Activated CD8-positive, alpha-beta T cell treated with anti-CD3 and anti-CD28 coated beads for 36 hours (primary cell): ENCODE measurements around the gene ATXN7. TPM values are rescaled to one million over a fixed set of nuclear protein-coding genes. Genes with fewer than 3 reads are reported as not detected.

Source experiments
- ATAC-seq: fragments of 200-7000 bp; cut with Tn5 transposase; one replicate; pipeline ENCODE4 v1.10.0; 2021; ENCODE audit warnings: mild to moderate bottlenecking, moderate library complexity
- CTCF ChIA-PET: fragments of 350-600 bp; sonication (Branson Sonifier 250); formaldehyde crosslinking; loops from one replicate; lab custom pipeline; 2021; ENCODE audit warnings: antibody characterized with exemption; lab: Charles Lee
- POLR2A ChIA-PET: fragments of 350-600 bp; sonication (Branson Sonifier 250); formaldehyde crosslinking; loops from one replicate; lab custom pipeline; 2021; ENCODE audit warnings: antibody characterized with exemption; lab: Charles Lee
- DNase-seq: peaks from one replicate; pipeline ENCODE4 v3.0.0-alpha.2; 2020
- H3K27ac Mint-ChIP-seq: one replicate; pipeline ENCODE4 v1.8.0; 2021; ENCODE audit warnings: mild to moderate bottlenecking, mixed read lengths
- H3K27me3 Mint-ChIP-seq: one replicate; pipeline ENCODE4 v1.8.0; 2021; ENCODE audit warnings: mixed read lengths
- H3K36me3 Mint-ChIP-seq: one replicate; pipeline ENCODE4 v1.8.0; 2021; ENCODE audit warnings: low read depth, mixed read lengths
- H3K4me1 Mint-ChIP-seq: one replicate; pipeline ENCODE4 v1.8.0; 2021; ENCODE audit warnings: low read depth, mixed read lengths
- H3K4me3 Mint-ChIP-seq: one replicate; pipeline ENCODE4 v1.8.0; 2021; ENCODE audit warnings: mild to moderate bottlenecking, moderate library complexity, mixed read lengths
- H3K9me3 Mint-ChIP-seq: one replicate; pipeline ENCODE4 v1.8.0; 2021; ENCODE audit warnings: mixed read lengths
- intact Hi-C: fragments of 100-400 bp; cut with micrococcal nuclease; formaldehyde crosslinking; loops from one replicate; pipeline ENCODE4 v1.10.0; 2022
- total RNA-seq, 2 experiments: library from RNA; stranded (reverse); gene quantifications; one replicate each; pipeline ENCODE4 v1.2.3, GENCODE V29; 2021
- TF ChIP-seq, protein P1 (sequence below): fragments of 200-600 bp; IDR thresholded peaks from one replicate; pipeline ENCODE4 v1.8.0; 2022; ENCODE audit warnings: antibody characterized with exemption, mild to moderate bottlenecking

Gene ATXN7
- total RNA-seq, 2 experiments from 2014 or later, result 22.5 to 25.9 TPM

DNA sequence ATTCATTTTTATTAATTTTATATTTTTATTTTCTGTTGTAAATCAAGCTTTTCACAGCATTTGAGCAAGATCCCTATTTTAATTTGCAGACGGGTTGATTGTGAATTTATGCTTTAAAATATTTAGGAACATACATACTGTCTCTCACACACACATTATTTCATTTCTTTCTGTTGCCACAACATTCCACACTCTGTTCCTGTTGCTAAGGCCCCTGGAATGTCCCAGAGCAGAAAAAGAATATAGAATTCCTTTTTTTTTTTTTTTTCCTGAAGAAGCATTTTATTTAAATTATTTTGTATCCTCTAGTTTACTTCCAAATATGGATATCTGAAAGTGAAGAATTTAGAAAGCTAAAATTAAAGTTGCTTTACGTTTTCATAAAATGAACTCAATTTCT, 85.3 kb downstream of the ATXN7 start:
- Mint-ChIP-seq H3K27me3 (no peaks in the 10 kb centered on the region), H3K4me3 (no peak overlapping the region), H3K36me3 (peaks cover 34% of the 10 kb centered on the region), H3K27ac (no peak overlapping the region), H3K9me3 (no peaks in the 10 kb centered on the region), H3K4me1 (peaks cover 55% of the 10 kb centered on the region)
- CTCF ChIA-PET, result interaction anchor here (1.5 kb wide), 2 partner anchors 11 to 13 kb away, joined by 3 to 5 read pairs; no protein-coding TSS in a partner anchor
- no peak for DNase-seq
- POLR2A ChIA-PET, result interaction anchor here (0.6 to 1.1 kb wide), 2 partner anchors 26 to 29 kb away, joined by 3 read pairs; no protein-coding TSS in a partner anchor
- intact Hi-C loops, result no loop called here
- TF ChIP-seq, protein P1, sequence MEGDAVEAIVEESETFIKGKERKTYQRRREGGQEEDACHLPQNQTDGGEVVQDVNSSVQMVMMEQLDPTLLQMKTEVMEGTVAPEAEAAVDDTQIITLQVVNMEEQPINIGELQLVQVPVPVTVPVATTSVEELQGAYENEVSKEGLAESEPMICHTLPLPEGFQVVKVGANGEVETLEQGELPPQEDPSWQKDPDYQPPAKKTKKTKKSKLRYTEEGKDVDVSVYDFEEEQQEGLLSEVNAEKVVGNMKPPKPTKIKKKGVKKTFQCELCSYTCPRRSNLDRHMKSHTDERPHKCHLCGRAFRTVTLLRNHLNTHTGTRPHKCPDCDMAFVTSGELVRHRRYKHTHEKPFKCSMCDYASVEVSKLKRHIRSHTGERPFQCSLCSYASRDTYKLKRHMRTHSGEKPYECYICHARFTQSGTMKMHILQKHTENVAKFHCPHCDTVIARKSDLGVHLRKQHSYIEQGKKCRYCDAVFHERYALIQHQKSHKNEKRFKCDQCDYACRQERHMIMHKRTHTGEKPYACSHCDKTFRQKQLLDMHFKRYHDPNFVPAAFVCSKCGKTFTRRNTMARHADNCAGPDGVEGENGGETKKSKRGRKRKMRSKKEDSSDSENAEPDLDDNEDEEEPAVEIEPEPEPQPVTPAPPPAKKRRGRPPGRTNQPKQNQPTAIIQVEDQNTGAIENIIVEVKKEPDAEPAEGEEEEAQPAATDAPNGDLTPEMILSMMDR, result no peak
- no peak for ATAC-seq

DNA sequence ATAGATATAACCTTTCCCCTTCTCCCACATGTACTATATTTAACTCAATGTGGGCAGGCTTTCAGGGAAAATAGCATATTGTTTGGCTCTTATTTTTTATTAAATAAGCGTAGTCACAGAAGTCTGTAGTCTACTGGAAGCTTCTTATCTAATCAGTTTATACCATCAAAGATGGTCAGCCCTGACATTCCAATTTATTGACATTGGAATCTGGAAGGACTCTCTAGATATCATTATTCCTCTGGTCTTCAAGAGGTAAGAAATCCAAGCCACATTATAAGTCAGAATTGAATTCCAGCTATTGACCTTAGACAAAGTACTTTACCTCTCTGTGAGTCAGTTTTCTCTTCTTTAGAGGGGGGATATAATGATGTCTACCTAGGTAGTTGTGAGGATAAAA, 87.0 kb downstream of the ATXN7 start:
- Mint-ChIP-seq H3K27me3 (no peaks in the 10 kb centered on the region), H3K9me3 (no peaks in the 10 kb centered on the region), H3K27ac (no peak overlapping the region), H3K36me3 (peaks cover 34% of the 10 kb centered on the region), H3K4me3 (no peak overlapping the region), H3K4me1 (peaks cover 48% of the 10 kb centered on the region)
- CTCF ChIA-PET, result interaction anchor here (1.3 to 2.2 kb wide), 4 partner anchors 11 to 43 kb away, joined by 3 to 9 read pairs (median 4); no protein-coding TSS in a partner anchor
- TF ChIP-seq, protein P1, result no peak
- intact Hi-C loops, result no loop called here
- DNase-seq, result no peak
- ATAC-seq, result no peak
- POLR2A ChIA-PET, result interaction anchor here (1.2 kb wide), 1 partner anchor 17 kb away, joined by 6 read pairs; no protein-coding TSS in a partner anchor

DNA sequence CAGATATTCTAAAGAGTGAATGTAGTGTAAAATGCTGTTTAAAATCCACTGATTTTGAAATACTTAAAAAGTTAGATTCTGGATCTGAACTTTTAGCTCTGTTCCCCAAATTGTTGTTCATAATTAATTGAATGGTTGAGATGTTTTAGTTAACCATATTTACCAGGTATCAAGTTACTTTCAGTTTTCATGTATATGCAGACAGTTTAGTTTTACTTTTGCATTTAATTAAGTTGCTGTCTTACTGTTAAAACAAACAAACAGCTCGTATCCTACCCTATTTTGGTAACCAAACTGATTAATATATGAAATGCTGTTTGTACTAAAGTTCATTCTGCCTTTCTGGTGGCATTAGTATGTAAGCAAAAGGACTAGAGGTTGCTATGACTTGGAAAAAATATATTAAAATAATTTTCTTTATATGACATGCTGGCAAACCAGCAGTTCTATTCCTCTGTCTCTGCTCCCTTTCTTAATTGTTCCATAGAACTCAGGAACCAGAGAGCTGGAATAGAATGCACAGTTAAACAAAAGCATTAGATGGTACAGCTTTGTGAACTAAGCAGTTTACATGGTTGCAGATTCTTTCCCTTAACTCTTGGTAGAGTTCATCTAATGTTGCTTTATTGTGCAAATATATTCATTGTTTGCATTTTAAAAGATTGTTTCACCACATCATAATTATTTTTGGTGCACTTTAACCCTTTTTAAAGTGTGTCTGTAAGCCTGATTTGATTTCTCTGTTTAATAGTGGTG, 88.0 kb downstream of the ATXN7 start:
- Mint-ChIP-seq H3K4me1 (peaks cover 41% of the 10 kb centered on the region), H3K4me3 (no peak overlapping the region), H3K27me3 (no peaks in the 10 kb centered on the region), H3K27ac (peak overlapping the region; percentile 36), H3K9me3 (no peaks in the 10 kb centered on the region), H3K36me3 (peaks cover 29% of the 10 kb centered on the region)
- ChIA-PET POLR2A (interaction anchor here (1.2 kb wide), 1 partner anchor 16 kb away, joined by 6 read pairs; no protein-coding TSS in a partner anchor), CTCF (interaction anchor here (1.3 to 2.2 kb wide), 4 partner anchors 10 to 42 kb away, joined by 3 to 9 read pairs (median 4); no protein-coding TSS in a partner anchor)
- intact Hi-C loops, result no loop called here
- TF ChIP-seq, protein P1, result no peak
- no peak for DNase-seq
- ATAC-seq, result no peak

DNA sequence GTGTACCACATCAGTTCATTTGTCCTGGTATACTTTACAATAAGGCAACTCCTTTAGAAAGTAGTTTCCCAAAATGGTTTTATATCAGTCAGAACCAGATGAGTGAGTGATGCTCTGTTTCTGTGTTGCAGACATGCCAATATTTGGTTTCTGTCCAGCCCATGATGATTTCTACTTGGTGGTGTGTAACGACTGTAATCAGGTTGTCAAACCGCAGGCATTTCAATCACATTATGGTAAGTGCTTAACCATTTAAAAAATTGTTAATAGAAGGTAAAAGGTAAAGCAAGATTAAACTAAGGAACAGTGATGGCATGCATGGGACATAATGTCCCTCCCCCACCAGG, 88.6 kb downstream of the ATXN7 start:
- Mint-ChIP-seq H3K27ac (peak overlapping the region; percentile 36), H3K36me3 (peaks cover 24% of the 10 kb centered on the region), H3K4me3 (no peak overlapping the region), H3K9me3 (no peaks in the 10 kb centered on the region), H3K4me1 (peaks cover 38% of the 10 kb centered on the region), H3K27me3 (no peaks in the 10 kb centered on the region)
- ChIA-PET POLR2A (interaction anchor here (1.2 kb wide), 1 partner anchor 16 kb away, joined by 6 read pairs; no protein-coding TSS in a partner anchor), CTCF (interaction anchor here (2.2 kb wide), 1 partner anchor 10 kb away, joined by 9 read pairs; no protein-coding TSS in a partner anchor)
- peak; percentile 62 for ATAC-seq
- TF ChIP-seq, protein P1, result no peak
- intact Hi-C loops, result no loop called here
- DNase-seq, result no peak

DNA sequence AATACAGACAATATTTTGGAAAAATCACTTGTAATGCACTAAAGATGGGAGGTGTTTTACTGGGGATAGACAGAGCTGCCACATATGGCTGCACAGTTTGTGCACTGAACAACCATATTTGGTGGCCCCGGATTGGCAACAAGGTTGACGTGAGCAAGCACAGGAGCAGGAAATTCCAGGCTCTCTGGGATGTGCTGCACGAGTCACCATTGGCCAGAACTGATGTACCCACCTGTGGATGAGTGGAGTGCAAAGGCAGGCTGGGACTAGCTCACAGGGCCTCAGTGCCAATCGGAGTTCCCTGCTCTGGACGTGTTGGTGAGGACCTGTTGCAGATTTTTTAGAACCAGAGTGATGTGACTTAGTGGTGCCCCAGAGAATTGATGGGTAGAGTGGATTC, 90.5 kb downstream of the ATXN7 start:
- H3K36me3 Mint-ChIP-seq, result peaks cover 16% of the 10 kb centered on the region
- H3K4me3 Mint-ChIP-seq, result no peak overlapping the region
- no peaks in the 10 kb centered on the region for H3K9me3 Mint-ChIP-seq
- peaks cover 35% of the 10 kb centered on the region for H3K4me1 Mint-ChIP-seq
- no peak overlapping the region for H3K27ac Mint-ChIP-seq
- ChIA-PET CTCF (no interaction called here), POLR2A (interaction anchor here (1.5 kb wide), 1 partner anchor 28 kb away, joined by 3 read pairs; no protein-coding TSS in a partner anchor)
- H3K27me3 Mint-ChIP-seq, result no peaks in the 10 kb centered on the region
- DNase-seq, result no peak
- intact Hi-C loops, result no loop called here
- no peak for ATAC-seq
- TF ChIP-seq, protein P1, result no peak
